Measurements from ENCODE around the gene PPM1N.

PPM1N gene

DNA sequence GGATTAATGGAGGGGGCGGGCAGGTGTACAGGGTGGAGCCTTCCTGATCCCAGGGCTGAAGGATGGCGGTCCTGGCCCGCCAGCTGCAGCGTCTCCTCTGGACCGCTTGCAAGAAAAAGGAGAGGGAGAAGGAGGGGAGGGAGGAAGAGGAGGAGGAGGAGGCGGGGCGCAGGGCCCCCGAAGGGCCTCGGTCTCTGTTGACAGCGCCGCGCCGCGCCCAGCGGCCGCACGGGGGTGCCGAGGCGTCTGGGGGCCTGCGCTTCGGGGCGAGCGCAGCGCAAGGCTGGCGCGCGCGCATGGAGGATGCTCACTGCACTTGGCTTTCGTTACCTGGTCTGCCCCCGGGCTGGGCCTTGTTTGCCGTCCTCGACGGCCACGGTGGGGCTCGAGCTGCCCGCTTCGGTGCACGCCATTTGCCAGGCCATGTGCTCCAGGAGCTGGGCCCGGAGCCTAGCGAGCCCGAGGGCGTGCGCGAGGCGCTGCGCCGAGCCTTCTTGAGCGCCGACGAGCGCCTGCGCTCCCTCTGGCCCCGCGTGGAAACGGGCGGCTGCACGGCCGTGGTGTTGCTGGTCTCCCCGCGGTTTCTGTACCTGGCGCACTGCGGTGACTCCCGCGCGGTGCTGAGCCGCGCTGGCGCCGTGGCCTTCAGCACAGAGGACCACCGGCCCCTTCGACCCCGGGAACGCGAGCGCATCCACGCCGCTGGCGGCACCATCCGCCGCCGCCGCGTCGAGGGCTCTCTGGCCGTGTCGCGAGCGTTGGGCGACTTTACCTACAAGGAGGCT, at the start of gene PPM1N:
TSS of gene PPM1N (plus strand) at position 33 of the 785 bp plus-strand sequence. CDS start at position 63, 30 bp downstream.
- no peak for DNase-seq

DNA sequence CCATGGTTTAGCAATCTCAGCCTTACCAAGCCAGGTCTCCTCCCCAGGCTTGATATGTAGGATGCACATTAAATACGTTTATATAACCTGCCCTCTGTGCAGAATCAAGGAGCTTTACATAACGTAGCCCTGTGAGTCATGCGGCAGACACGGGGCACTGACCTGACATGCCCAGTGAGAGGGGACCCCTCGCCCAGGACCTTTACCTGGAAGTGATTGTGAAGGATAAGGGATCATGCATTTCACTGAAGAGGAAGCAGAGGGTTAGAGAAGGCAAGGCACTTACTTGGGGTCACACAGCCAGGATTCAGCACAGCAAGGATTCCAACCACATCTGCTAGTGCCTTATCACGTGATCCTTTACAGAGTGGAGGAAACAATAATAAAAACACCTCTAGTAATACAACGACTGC, 49.4 kb upstream of the PPM1N start:
- no peak for DNase-seq

- no peak for DNase-seq
Measured at GRCh38 chr19:45450012-45450333, 48.3 kb upstream of the PPM1N start.

DNA sequence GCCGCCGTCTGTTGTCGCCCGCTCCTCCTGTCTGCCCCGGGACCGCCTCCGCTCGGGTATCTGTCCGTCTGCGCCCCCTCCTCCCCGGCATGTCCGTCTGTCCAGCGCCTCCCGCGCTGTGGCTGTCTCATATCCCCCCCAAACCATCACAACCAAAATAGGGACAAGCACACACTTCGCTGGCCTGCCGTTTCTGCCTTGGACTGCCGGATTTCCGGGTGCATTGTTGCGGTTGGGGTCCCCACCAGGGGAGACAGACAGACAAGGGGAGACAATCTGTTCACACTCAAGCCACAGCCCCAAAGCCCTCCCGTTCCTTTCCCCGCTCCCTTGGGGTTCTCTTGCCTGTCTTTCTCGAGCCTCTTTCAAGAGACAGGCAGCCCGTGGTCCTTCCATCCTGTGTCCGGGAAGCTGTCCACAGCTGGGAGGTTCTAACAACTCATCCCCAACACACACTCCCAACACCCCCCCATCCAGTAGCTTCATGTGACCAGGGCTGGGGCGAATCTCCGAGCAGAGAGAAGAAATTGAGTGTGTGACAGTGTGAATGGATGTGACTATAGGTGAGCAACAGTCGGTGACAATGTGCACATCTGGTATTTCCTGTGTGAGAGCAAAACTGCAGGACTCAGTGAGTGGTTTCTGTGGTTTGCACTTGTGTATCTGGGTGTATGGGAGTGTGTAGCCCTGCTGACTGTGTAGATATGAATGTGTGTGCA, 47.0 kb upstream of the PPM1N start:
- no peak for DNase-seq

GRCh38 chr19:45451850-45452387, 46.3 kb upstream of the PPM1N start:
- no peak for DNase-seq

- peak; percentile 92 to 96 for DNase-seq
Measured at GRCh38 chr19:45455707-45456499, 42.3 kb upstream of the PPM1N start.

GRCh38 chr19:45456500-45456815, 41.8 kb upstream of the PPM1N start:
- DNase-seq: no peak

DNA sequence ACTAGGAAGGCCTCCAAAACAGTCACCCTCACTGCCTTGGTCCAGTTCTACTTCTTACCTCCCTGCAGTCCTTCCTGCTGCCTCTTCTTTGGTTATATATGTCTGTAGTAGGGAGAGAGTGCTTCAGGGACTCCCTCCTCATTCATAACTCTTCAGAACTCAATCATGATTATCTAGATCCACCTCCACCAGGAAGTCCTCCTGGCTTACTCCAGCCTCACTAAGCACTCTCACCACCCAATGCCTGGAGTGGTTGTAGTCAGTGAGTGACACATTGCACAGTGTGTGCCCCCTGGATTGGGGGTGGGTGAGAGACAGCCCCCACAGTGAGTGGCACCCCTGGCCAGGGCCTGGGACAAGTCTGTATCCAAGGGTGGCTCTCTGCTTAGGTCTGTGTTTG, 40.5 kb upstream of the PPM1N start:
- no peak for DNase-seq

GRCh38 chr19:45460807-45461347, 37.4 kb upstream of the PPM1N start:
- no peak for DNase-seq

GRCh38 chr19:45462174-45462573, 36.1 kb upstream of the PPM1N start:
- no peak for DNase-seq

DNA sequence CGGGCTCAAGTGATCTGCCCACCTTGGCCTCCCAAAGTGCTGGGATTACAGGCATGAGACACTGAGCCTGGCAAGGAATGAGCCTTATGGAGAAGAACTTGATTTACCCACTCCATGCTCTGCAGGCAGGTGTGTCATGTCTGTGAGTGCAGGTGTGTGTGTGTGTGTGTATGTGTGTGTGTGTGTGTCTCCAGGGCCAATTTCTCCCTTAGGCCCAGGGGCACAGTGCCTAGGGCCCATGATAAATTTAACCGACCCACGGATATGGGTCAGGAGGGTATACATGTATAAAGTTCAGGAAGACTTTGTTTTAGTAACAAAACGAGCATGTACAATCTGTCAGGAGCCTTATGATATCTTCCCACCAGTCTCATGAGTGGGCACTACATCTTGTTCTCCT, 35.0 kb upstream of the PPM1N start:
- no peak for DNase-seq

DNA sequence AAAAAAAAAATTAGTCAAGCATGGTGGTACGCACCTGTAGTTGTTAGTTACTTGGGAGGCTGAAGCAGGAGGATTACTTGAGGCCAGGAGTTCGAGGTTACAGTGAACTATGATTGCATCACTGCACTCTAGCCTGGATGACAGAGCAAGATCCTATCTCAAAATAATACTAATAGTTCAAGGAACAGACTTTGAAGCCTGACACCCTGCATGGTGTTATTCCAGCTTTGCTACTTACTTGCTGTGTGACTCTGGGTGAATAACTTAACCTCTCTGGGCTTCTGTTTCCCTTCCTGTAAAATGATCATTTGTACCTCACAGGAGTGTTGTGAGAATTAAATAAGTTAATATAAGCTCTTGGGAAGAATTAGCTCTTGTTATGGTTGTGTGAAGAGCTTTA, 34.0 kb upstream of the PPM1N start:
- no peak for DNase-seq

DNA sequence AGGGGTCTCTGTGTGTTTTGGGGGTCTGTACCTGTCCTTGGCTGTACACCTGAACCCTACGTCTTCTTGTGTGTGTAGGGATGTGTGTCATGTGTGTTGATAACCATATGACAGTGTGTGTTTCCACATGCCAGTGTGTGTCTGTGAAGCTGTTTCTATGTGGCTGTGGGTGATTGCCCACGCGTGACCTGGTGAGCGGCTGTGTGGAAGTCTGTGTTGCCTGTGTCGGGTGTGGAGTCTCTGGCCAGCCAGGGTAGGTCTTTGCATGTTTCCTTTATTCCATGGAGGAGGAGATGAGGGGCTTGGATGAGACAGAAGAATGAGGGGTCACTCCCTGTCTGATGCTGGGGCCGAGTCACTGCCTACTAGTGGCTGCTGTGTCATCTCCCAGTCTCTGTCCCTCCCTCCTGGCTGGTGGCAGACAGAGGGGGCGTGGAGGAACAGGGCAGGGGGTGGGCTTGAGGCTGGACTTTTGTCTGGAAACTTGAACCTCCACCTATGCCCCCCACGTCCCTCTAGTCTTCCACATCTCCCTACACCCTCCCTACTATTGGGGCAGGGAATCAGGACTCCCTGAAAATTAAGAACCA, 33.3 kb upstream of the PPM1N start:
- DNase-seq: no peak

GRCh38 chr19:45467115-45467455, 31.2 kb upstream of the PPM1N start:
- no peak for DNase-seq

DNA sequence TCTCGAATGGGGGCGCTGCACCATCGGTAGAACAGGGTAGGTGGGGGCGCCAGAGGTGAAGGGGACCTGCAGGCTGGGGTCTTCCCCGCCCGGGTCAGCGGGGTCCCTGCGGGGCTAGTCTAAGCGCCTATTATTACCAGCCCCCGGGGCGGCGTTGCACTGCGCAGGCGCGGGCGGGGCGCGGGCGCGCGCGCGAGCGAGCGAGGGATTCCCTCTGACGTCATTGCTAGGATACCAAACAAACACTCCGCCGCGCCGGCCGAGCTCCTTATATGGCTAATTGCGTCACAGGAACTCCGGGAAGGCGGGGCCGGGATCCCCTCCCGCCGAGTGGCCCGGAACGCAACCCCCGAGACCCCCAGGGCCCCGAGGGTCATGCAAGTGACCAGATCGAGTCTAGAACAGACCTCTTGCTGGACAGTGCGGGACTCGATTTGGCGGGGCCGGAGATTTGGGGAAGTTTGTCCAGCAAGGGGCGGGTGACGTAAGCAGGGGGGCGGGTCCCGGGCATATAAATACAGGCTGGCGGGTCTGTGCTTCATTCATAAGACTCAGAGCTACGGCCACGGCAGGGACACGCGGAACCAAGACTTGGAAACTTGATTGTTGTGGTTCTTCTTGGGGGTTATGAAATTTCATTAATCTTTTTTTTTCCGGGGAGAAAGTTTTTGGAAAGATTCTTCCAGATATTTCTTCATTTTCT, 30.6 kb upstream of the PPM1N start, which contains the start of gene FOSB:
TSS of gene FOSB (plus strand) at position 541 of the 703 bp plus-strand sequence. CDS start 591 bp downstream, outside the sequence.
- DNase-seq: peak; percentile 53 to 82

DNA sequence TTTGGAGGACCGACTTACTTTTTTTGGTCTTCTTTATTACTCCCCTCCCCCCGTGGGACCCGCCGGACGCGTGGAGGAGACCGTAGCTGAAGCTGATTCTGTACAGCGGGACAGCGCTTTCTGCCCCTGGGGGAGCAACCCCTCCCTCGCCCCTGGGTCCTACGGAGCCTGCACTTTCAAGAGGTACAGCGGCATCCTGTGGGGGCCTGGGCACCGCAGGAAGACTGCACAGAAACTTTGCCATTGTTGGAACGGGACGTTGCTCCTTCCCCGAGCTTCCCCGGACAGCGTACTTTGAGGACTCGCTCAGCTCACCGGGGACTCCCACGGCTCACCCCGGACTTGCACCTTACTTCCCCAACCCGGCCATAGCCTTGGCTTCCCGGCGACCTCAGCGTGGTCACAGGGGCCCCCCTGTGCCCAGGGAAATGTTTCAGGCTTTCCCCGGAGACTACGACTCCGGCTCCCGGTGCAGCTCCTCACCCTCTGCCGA, 30.0 kb upstream of the PPM1N start:
- DNase-seq: no peak

GRCh38 chr19:45468803-45469131, 29.5 kb upstream of the PPM1N start:
- DNase-seq: no peak

DNA sequence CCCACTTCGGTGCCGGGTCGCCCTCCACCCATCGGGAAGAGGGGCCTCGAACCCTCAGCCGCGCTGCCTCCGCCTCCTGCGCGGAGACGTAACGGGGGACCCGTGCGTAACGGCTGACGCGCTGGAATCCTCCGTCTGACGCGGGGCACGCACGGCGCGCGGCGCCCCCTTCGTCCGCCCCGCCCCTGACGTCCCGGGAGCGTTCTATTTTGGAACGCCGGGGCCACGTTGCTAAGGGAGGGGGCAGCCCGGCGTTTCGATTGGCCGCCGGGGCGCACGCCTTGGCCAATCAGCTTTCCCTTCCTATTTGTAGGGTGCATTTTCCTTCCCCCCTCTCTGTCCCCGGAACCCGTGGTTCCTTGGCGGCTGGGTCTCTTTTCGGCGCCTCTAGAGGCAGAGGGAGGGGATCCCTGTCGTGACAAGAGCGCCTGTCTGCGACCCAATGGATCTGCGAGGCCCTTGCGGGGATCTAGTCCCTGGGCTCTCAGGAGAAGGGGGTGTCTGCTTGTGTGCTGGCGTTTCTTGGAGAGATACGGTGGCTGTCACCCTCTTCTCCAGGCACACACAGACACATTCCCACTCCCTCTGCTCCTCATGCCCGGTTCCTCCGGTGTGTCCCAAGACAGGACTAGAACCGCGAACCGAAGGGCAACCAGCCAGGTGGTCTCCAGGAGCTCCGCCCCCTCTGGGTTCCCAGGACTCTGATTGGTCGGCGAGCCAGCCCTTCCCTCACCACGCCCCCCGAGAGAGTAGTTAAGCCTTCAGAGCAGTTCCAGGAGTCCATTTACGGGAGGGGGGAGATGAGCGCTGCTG, 28.9 kb upstream of the PPM1N start:
- peak; percentile 66 to 83 for DNase-seq

GRCh38 chr19:45469945-45470761, 28.1 kb upstream of the PPM1N start:
- DNase-seq: no peak

DNA sequence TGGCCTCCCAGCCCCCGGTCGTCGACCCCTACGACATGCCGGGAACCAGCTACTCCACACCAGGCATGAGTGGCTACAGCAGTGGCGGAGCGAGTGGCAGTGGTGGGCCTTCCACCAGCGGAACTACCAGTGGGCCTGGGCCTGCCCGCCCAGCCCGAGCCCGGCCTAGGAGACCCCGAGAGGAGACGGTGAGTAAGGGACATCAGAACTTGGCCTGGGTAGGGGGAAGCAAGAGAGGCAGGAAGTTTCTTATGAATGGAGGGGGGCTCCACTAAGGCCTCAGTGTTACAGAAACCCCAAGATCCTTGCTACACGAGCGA, 27.5 kb upstream of the PPM1N start:
- DNase-seq: no peak
